Transverse colon (tissue), 1 donor: Measurements from ENCODE around the gene AKR1B15.

Source experiments
- EP300 ChIP-seq: sonication (generic); formaldehyde crosslinking; IDR thresholded peaks from one replicate; pipeline ENCODE4 v1.6.1; 2017; ENCODE audit warnings: antibody characterized with exemption, low read depth
- POLR2A ChIP-seq: fragments of 450-650 bp; IDR thresholded peaks from one replicate; pipeline ENCODE4 v1.6.1; 2016; ENCODE audit warnings: antibody characterized with exemption, mild to moderate bottlenecking, moderate library complexity

- TF ChIP-seq POLR2A = no peak
- no peak for TF ChIP-seq EP300
Measured at GRCh38 chr7:134500406-134500805, 48.5 kb upstream of the AKR1B15 start.
